Type B pancreatic cell (in vitro differentiated cells): Measurements from ENCODE around the gene TRNT1. TPM values are rescaled to one million over a fixed set of nuclear protein-coding genes. Genes with fewer than 3 reads are reported as not detected.

Experiments used
- DNase-seq: peaks from one replicate; pipeline ENCODE4 v3.0.0; 2021; ENCODE audit warnings: mixed read lengths; ENCODE audit not compliant: unreplicated experiment; ENCODE audit errors: extremely low spot score
- H3K27ac Mint-ChIP-seq: 2 replicates; pipeline ENCODE4 v1.8.0; 2021; ENCODE audit warnings: mild to moderate bottlenecking, mixed read lengths
- H3K27me3 Mint-ChIP-seq: 2 replicates; pipeline ENCODE4 v1.8.0; 2021; ENCODE audit warnings: mixed read lengths
- H3K36me3 Mint-ChIP-seq: 2 replicates; pipeline ENCODE4 v1.8.0; 2021; ENCODE audit warnings: mixed read lengths
- H3K4me1 Mint-ChIP-seq: one replicate; pipeline ENCODE4 v1.8.0; 2021; ENCODE audit warnings: mixed read lengths; ENCODE audit not compliant: unreplicated experiment
- H3K4me3 Mint-ChIP-seq: 2 replicates; pipeline ENCODE4 v1.8.0; 2021; ENCODE audit warnings: mild to moderate bottlenecking, mixed read lengths
- H3K9me3 Mint-ChIP-seq: 2 replicates; pipeline ENCODE4 v1.8.0; 2021; ENCODE audit warnings: mixed read lengths
- CTCF ChIP-seq: fragments of 200-600 bp; sonication (generic); conservative IDR thresholded peaks from 2 replicates; pipeline ENCODE4 v1.5.0; 2021; ENCODE audit warnings: antibody characterized with exemption, mild to moderate bottlenecking
- total RNA-seq: library from RNA; stranded (reverse); gene quantifications from 2 replicates; pipeline ENCODE4 v1.2.1, GENCODE V29; 2021; ENCODE audit warnings: low replicate concordance

The TRNT1 gene
- total RNA-seq, 1 donor from 2014 or later = 33.0 TPM

DNA sequence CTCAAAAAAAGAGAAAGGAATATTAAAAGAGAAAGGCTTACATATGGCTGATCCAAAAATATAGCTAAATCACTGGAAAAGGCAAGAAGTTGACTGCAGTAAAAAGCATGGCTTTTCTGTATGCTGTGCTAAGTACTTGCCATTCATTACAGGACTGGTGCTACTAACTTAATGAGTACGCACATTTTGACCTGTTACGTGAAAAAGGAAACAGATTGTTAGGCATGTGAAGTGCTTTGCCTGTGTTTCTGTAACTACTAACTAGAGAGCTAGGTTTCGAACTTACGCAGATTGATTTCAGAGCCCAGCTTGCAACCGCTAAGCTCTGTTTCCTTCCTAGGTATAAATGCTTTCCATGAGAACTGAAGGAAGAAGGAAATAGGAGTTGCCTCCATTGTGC lies 2.8 kb downstream of the TRNT1 start:
- H3K27me3 Mint-ChIP-seq = no peaks in the 10 kb centered on the region
- no peaks in the 10 kb centered on the region for H3K9me3 Mint-ChIP-seq
- no peak for TF ChIP-seq CTCF
- H3K27ac Mint-ChIP-seq = no peak overlapping the region
- no peak for DNase-seq
- H3K4me3 Mint-ChIP-seq = no peak overlapping the region
- H3K4me1 Mint-ChIP-seq = peaks cover 16% of the 10 kb centered on the region
- H3K36me3 Mint-ChIP-seq = peaks cover 17% of the 10 kb centered on the region

GRCh38 chr3:3133500-3133899 lies 6.8 kb downstream of the TRNT1 start:
- Mint-ChIP-seq H3K4me1 (no peaks in the 10 kb centered on the region), H3K36me3 (peaks cover 21% of the 10 kb centered on the region), H3K4me3 (no peak overlapping the region), H3K27ac (no peak overlapping the region), H3K9me3 (no peaks in the 10 kb centered on the region), H3K27me3 (no peaks in the 10 kb centered on the region)
- no peak for TF ChIP-seq CTCF
- no peak for DNase-seq

GRCh38 chr3:3134750-3135448 lies 8.2 kb downstream of the TRNT1 start:
- H3K27ac Mint-ChIP-seq = no peak overlapping the region

GRCh38 chr3:3137526-3137925 lies 10.8 kb downstream of the TRNT1 start:
- Mint-ChIP-seq H3K27me3 (no peaks in the 10 kb centered on the region), H3K4me1 (peaks cover under 1% of the 10 kb centered on the region), H3K36me3 (peaks cover 31% of the 10 kb centered on the region), H3K9me3 (no peaks in the 10 kb centered on the region), H3K4me3 (no peak overlapping the region), H3K27ac (no peak overlapping the region)
- DNase-seq = no peak
- TF ChIP-seq CTCF = no peak

More at GRCh38 chr3:3134750-3135448, 8.2 kb downstream of the TRNT1 start:
- no peaks in the 10 kb centered on the region for H3K9me3 Mint-ChIP-seq
- no peak overlapping the region for H3K4me3 Mint-ChIP-seq
- no peak for TF ChIP-seq CTCF
- no peaks in the 10 kb centered on the region for H3K4me1 Mint-ChIP-seq
- H3K27me3 Mint-ChIP-seq = no peaks in the 10 kb centered on the region
- H3K36me3 Mint-ChIP-seq = peaks cover 29% of the 10 kb centered on the region
- no peak for DNase-seq

GRCh38 chr3:3141939-3142338 lies 15.2 kb downstream of the TRNT1 start:
- Mint-ChIP-seq H3K4me3 (no peak overlapping the region), H3K27ac (no peak overlapping the region), H3K4me1 (peaks cover 4% of the 10 kb centered on the region), H3K27me3 (no peaks in the 10 kb centered on the region), H3K36me3 (peaks cover 46% of the 10 kb centered on the region), H3K9me3 (no peaks in the 10 kb centered on the region)
- no peak for DNase-seq
- TF ChIP-seq CTCF = no peak
